ENCODE measurements around the gene HIKESHI.

Gene HIKESHI, protein sequence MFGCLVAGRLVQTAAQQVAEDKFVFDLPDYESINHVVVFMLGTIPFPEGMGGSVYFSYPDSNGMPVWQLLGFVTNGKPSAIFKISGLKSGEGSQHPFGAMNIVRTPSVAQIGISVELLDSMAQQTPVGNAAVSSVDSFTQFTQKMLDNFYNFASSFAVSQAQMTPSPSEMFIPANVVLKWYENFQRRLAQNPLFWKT

DNA sequence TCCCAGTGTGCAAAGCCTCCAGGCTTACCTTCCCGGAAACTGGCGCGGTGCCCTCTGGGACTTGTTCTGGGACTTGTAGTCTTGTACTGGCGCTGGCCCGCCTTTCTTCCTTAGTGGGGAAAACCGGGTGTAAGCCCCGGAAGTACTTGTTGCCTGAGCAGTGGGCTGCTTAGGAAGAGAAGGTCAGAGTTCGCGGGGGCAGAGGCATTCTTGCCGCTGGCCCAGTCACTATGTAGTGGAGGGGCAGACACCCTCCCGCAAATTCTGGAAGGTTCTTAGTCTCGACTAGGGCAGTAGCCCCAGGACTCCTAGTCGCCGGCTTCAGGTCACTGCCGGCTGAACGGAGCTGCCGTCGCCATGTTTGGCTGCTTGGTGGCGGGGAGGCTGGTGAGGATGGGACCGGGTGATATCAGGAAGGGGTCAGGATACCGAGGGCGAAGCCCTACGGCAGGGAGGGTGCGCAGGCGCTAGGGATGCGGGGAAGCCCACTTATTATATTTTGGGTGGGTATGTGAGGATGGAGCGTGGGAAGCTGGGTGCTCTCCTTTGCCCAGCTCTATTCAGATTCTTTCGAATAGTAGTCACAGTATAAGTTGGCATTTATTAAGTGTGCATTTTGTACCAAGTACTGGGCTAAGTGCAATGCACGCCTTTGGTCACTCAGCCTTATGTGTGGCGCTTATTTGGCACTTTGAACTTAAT, at the start of gene HIKESHI:
TSS of gene HIKESHI (plus strand) at position 149 of the 702 bp plus-strand sequence. CDS start at position 358, 209 bp downstream.
- Histone ChIP-seq H3K9me3 (ENCODE audit: low read length) (no peaks in the 10 kb centered on the region), H3K4me1 (ENCODE audit: insufficient read depth, low read length) (peaks cover 14% of the 10 kb centered on the region), H3K27me3 (ENCODE audit: control insufficient read depth in 1 of 2, insufficient read depth in 2 of 2, low read length in 2 of 2) (no peaks in the 10 kb centered on the region), H3K27ac (ENCODE audit: low read depth, low read length) (peak within 1 kb of the TSS; percentile 95), H3K36me3 (ENCODE audit: insufficient read depth, low read length) (no peaks in the 10 kb centered on the region), H3K4me3 (ENCODE audit: low read depth in 1 of 2, low read length in 2 of 2) (peak within 1 kb of the TSS; percentile 91 to 98), H3K9ac (ENCODE audit: low read length) (peak within 1 kb of the TSS; percentile 96)

GRCh38 chr11:86255896-86256295, 46.1 kb upstream of the HIKESHI start:
- no peak overlapping the region for H3K4me3 ChIP-seq (ENCODE audit: low read depth in 1 of 2, low read length in 2 of 2)
- no peak overlapping the region for H3K9ac ChIP-seq (ENCODE audit: low read length)
- H3K27ac ChIP-seq (ENCODE audit: low read depth, low read length), result no peak overlapping the region
- H3K27me3 ChIP-seq (ENCODE audit: control insufficient read depth in 1 of 2, insufficient read depth in 2 of 2, low read length in 2 of 2), result no peaks in the 10 kb centered on the region
- H3K4me1 ChIP-seq (ENCODE audit: insufficient read depth, low read length), result no peaks in the 10 kb centered on the region
- H3K9me3 ChIP-seq (ENCODE audit: low read length), result no peaks in the 10 kb centered on the region
- peaks cover 6% of the 10 kb centered on the region for H3K36me3 ChIP-seq (ENCODE audit: insufficient read depth, low read length)

GRCh38 chr11:86256608-86257007, 45.4 kb upstream of the HIKESHI start:
- no peak overlapping the region for H3K27ac ChIP-seq (ENCODE audit: low read depth, low read length)
- H3K4me1 ChIP-seq (ENCODE audit: insufficient read depth, low read length), result no peaks in the 10 kb centered on the region
- H3K9me3 ChIP-seq (ENCODE audit: low read length), result no peaks in the 10 kb centered on the region
- H3K27me3 ChIP-seq (ENCODE audit: control insufficient read depth in 1 of 2, insufficient read depth in 2 of 2, low read length in 2 of 2), result no peaks in the 10 kb centered on the region
- H3K4me3 ChIP-seq (ENCODE audit: low read depth in 1 of 2, low read length in 2 of 2), result no peak overlapping the region
- peaks cover 6% of the 10 kb centered on the region for H3K36me3 ChIP-seq (ENCODE audit: insufficient read depth, low read length)
- H3K9ac ChIP-seq (ENCODE audit: low read length), result no peak overlapping the region

DNA sequence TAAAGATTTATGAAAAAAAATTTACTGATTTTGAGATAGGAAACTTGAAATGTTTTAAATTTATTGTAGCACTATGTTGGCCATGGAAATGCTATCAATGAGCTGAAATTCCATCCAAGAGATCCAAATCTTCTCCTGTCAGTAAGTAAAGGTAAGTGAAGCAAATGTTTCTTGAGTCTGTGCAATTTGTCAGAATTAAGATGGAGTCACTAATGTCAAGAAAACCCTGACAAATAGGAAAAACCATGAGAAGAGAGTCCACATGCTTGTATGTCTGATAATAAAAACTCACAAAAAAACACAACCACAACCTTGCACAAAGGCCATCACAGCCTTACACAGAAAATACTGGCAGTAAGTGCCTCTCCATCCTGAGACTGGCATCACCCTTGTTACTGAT, 44.6 kb upstream of the HIKESHI start:
- Histone ChIP-seq H3K36me3 (ENCODE audit: insufficient read depth, low read length) (peaks cover 6% of the 10 kb centered on the region), H3K9ac (ENCODE audit: low read length) (no peak overlapping the region), H3K27me3 (ENCODE audit: control insufficient read depth in 1 of 2, insufficient read depth in 2 of 2, low read length in 2 of 2) (no peaks in the 10 kb centered on the region), H3K4me1 (ENCODE audit: insufficient read depth, low read length) (no peaks in the 10 kb centered on the region), H3K4me3 (ENCODE audit: low read depth in 1 of 2, low read length in 2 of 2) (no peak overlapping the region), H3K9me3 (ENCODE audit: low read length) (no peaks in the 10 kb centered on the region), H3K27ac (ENCODE audit: low read depth, low read length) (no peak overlapping the region)

GRCh38 chr11:86259730-86260129, 42.3 kb upstream of the HIKESHI start:
- Histone ChIP-seq H3K4me1 (ENCODE audit: insufficient read depth, low read length) (no peaks in the 10 kb centered on the region), H3K4me3 (ENCODE audit: low read depth in 1 of 2, low read length in 2 of 2) (no peak overlapping the region), H3K9me3 (ENCODE audit: low read length) (no peaks in the 10 kb centered on the region), H3K9ac (ENCODE audit: low read length) (no peak overlapping the region), H3K27me3 (ENCODE audit: control insufficient read depth in 1 of 2, insufficient read depth in 2 of 2, low read length in 2 of 2) (no peaks in the 10 kb centered on the region), H3K36me3 (ENCODE audit: insufficient read depth, low read length) (peaks cover 19% of the 10 kb centered on the region), H3K27ac (ENCODE audit: low read depth, low read length) (no peak overlapping the region)

GRCh38 chr11:86261328-86261727, 40.7 kb upstream of the HIKESHI start:
- Histone ChIP-seq H3K36me3 (ENCODE audit: insufficient read depth, low read length) (peaks cover 19% of the 10 kb centered on the region), H3K27ac (ENCODE audit: low read depth, low read length) (no peak overlapping the region), H3K9me3 (ENCODE audit: low read length) (no peaks in the 10 kb centered on the region), H3K27me3 (ENCODE audit: control insufficient read depth in 1 of 2, insufficient read depth in 2 of 2, low read length in 2 of 2) (no peaks in the 10 kb centered on the region), H3K4me3 (ENCODE audit: low read depth in 1 of 2, low read length in 2 of 2) (no peak overlapping the region), H3K4me1 (ENCODE audit: insufficient read depth, low read length) (no peaks in the 10 kb centered on the region), H3K9ac (ENCODE audit: low read length) (no peak overlapping the region)

DNA sequence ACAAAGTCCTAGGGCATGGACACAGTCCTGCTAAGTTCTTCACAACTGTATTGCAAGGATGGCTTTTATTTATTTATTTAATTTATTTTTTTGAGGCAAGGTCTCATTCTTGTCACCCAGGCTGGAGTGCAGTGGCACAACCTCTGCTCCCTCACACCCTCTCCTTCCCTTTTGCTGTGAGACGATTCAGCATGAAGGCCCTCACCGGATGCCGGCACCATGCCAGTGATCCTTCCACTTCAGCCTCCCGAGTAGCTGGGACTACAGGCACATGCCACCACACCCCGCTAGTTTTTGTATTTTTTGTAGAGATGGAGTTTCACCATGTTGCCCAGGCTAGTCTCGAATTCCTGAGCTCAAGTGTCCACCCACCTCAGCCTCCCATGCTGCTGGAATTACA, 39.7 kb upstream of the HIKESHI start:
- H3K36me3 ChIP-seq (ENCODE audit: insufficient read depth, low read length), result peaks cover 19% of the 10 kb centered on the region

DNA sequence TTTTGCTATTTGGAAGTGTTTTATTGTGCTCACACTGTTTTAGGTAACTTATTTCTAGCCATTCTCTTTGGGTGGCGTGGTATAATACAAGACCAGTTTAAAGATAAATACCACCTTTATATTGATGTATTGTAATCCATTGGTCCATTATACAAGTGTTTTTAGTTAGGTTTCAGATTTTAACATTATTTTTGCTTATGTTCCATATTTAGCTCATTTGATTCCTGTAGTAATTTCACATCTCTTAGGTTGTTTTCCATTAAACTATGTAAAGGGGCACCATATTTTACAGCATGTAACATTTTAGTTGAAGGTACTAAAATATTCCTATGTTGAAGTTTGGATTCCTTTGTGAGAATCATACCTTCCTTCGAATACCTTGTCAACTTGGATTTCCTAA, 37.4 kb upstream of the HIKESHI start:
- Histone ChIP-seq H3K27ac (ENCODE audit: low read depth, low read length) (no peak overlapping the region), H3K36me3 (ENCODE audit: insufficient read depth, low read length) (peaks cover 17% of the 10 kb centered on the region), H3K4me3 (ENCODE audit: low read depth in 1 of 2, low read length in 2 of 2) (no peak overlapping the region), H3K9ac (ENCODE audit: low read length) (no peak overlapping the region), H3K9me3 (ENCODE audit: low read length) (no peaks in the 10 kb centered on the region), H3K4me1 (ENCODE audit: insufficient read depth, low read length) (no peaks in the 10 kb centered on the region), H3K27me3 (ENCODE audit: control insufficient read depth in 1 of 2, insufficient read depth in 2 of 2, low read length in 2 of 2) (no peaks in the 10 kb centered on the region)

More for the DNA sequence above, 39.7 kb upstream of the HIKESHI start:
- H3K9ac ChIP-seq (ENCODE audit: low read length), result no peak overlapping the region
- H3K4me1 ChIP-seq (ENCODE audit: insufficient read depth, low read length), result no peaks in the 10 kb centered on the region
- no peak overlapping the region for H3K4me3 ChIP-seq (ENCODE audit: low read depth in 1 of 2, low read length in 2 of 2)
- no peak overlapping the region for H3K27ac ChIP-seq (ENCODE audit: low read depth, low read length)
- H3K27me3 ChIP-seq (ENCODE audit: control insufficient read depth in 1 of 2, insufficient read depth in 2 of 2, low read length in 2 of 2), result no peaks in the 10 kb centered on the region
- H3K9me3 ChIP-seq (ENCODE audit: low read length), result no peaks in the 10 kb centered on the region

DNA sequence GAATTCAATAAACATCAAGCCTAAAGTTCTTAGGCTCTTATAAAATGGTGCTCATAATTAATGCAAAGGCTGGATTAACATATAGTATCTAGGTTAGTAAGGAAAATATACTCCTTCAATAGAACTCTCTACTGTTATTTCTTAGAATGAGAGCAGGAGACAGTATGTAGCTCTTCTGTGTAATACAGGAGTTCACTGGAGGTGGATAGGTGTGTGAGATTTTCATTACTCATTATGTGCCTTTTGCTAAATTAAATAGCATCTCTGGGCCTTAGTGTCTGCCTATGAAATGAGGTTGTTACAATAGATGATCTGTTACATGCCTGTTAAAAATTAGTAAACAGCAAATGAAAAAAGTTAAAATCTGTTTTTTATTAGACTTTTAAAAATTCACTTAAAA, 36.8 kb upstream of the HIKESHI start:
- Histone ChIP-seq H3K4me3 (ENCODE audit: low read depth in 1 of 2, low read length in 2 of 2) (no peak overlapping the region), H3K4me1 (ENCODE audit: insufficient read depth, low read length) (no peaks in the 10 kb centered on the region), H3K27ac (ENCODE audit: low read depth, low read length) (no peak overlapping the region), H3K36me3 (ENCODE audit: insufficient read depth, low read length) (peaks cover 13% of the 10 kb centered on the region), H3K27me3 (ENCODE audit: control insufficient read depth in 1 of 2, insufficient read depth in 2 of 2, low read length in 2 of 2) (no peaks in the 10 kb centered on the region), H3K9ac (ENCODE audit: low read length) (no peak overlapping the region), H3K9me3 (ENCODE audit: low read length) (no peaks in the 10 kb centered on the region)

DNA sequence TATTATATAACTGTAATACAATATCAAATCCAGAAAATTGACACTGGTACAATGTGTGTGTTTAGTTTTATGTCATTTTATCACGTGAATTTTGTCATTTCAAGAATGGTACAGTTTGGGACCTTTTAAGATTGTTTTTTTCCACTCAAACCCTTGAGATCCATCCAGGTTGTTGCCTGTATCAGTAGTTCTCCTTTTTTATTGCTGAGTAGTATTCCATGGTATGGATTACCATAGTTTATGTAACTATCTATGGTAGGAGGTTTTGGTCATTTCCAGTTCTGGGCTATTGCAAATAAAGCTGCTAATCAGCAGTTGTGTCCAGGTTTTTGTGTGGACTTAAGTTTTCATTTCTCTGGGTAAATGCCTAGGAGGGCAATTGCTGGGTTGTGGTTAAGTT, 32.4 kb upstream of the HIKESHI start:
- no peaks in the 10 kb centered on the region for H3K27me3 ChIP-seq (ENCODE audit: control insufficient read depth in 1 of 2, insufficient read depth in 2 of 2, low read length in 2 of 2)
- no peak overlapping the region for H3K27ac ChIP-seq (ENCODE audit: low read depth, low read length)
- H3K9ac ChIP-seq (ENCODE audit: low read length), result no peak overlapping the region
- no peaks in the 10 kb centered on the region for H3K36me3 ChIP-seq (ENCODE audit: insufficient read depth, low read length)
- no peak overlapping the region for H3K4me3 ChIP-seq (ENCODE audit: low read depth in 1 of 2, low read length in 2 of 2)
- no peaks in the 10 kb centered on the region for H3K4me1 ChIP-seq (ENCODE audit: insufficient read depth, low read length)
- no peaks in the 10 kb centered on the region for H3K9me3 ChIP-seq (ENCODE audit: low read length)

GRCh38 chr11:86274503-86274902, 27.5 kb upstream of the HIKESHI start:
- H3K27me3 ChIP-seq (ENCODE audit: control insufficient read depth in 1 of 2, insufficient read depth in 2 of 2, low read length in 2 of 2), result no peaks in the 10 kb centered on the region
- H3K27ac ChIP-seq (ENCODE audit: low read depth, low read length), result no peak overlapping the region
- no peaks in the 10 kb centered on the region for H3K4me1 ChIP-seq (ENCODE audit: insufficient read depth, low read length)
- H3K36me3 ChIP-seq (ENCODE audit: insufficient read depth, low read length), result peaks cover 14% of the 10 kb centered on the region
- no peak overlapping the region for H3K4me3 ChIP-seq (ENCODE audit: low read depth in 1 of 2, low read length in 2 of 2)
- H3K9me3 ChIP-seq (ENCODE audit: low read length), result no peaks in the 10 kb centered on the region
- no peak overlapping the region for H3K9ac ChIP-seq (ENCODE audit: low read length)

DNA sequence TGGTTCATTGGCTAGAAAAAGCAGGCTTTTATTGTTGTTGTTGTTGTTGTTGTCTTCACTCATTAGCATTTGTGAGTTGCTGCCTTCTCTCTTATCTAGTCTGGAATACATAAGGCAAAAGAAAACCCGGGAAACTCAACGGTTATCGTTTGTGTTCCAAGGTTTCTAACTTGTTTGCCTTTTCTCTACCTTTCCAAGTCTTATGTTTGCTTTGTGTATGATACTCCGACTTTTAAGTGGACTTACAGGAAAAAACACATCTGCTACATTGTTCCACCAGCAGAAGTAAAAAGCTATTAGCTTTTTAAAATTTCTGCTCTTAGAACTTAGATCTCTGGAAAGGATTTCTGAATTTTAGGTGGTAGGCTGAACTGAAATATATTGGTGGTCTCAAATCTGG, 27.0 kb upstream of the HIKESHI start:
- no peak overlapping the region for H3K4me3 ChIP-seq (ENCODE audit: low read depth in 1 of 2, low read length in 2 of 2)
- H3K4me1 ChIP-seq (ENCODE audit: insufficient read depth, low read length), result no peaks in the 10 kb centered on the region
- H3K27me3 ChIP-seq (ENCODE audit: control insufficient read depth in 1 of 2, insufficient read depth in 2 of 2, low read length in 2 of 2), result no peaks in the 10 kb centered on the region
- H3K9ac ChIP-seq (ENCODE audit: low read length), result no peak overlapping the region
- H3K9me3 ChIP-seq (ENCODE audit: low read length), result no peaks in the 10 kb centered on the region
- H3K27ac ChIP-seq (ENCODE audit: low read depth, low read length), result no peak overlapping the region
- peaks cover 19% of the 10 kb centered on the region for H3K36me3 ChIP-seq (ENCODE audit: insufficient read depth, low read length)

Measured in muscle layer of colon (tissue), 2 donors.